ENCODE measurements around the gene PBX4. TPM values are rescaled to one million over a fixed set of nuclear protein-coding genes. Genes with fewer than 3 reads are reported as not detected.

The PBX4 gene
- total and polyA plus RNA-seq, 2 donors (not counting 3 experiments of a cell fraction or from before 2014, with no cell fraction given): not detected

DNA sequence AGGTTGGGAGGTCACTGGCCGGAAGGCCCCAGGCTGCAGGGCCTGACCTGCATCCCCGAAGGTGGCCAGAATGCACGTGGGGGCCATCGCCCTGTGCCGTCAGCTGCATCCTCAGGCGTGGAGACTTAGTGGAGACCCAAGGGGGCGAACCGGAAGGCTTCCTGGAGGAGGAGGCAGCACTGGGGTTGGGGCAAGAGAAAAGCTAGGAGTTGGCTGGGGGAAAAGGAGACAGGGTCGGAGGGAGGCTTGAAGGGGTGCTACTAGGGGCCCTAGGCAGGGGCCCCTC is 91.2 kb downstream of the PBX4 start:
- Histone ChIP-seq H3K79me2 (ENCODE audit: control insufficient read depth, insufficient read depth, low read length) (no peaks in the 10 kb centered on the region), H3K9me1 (replicated peaks; ENCODE audit: control insufficient read depth, extremely low read depth, insufficient read depth, low read length) (no peaks in the 10 kb centered on the region), H3K27me3 (ENCODE audit: control insufficient read depth in 2 of 2, insufficient read depth in 2 of 2, low read length in 2 of 2) (no peaks in the 10 kb centered on the region), H4K20me1 (replicated peaks; ENCODE audit: control insufficient read depth, extremely low read depth, insufficient read depth, low read length) (no peaks in the 10 kb centered on the region), H3K27ac (ENCODE audit: insufficient read depth, low read depth, low read length) (no peak overlapping the region), H2AFZ (ENCODE audit: low read depth, low read length) (no peak overlapping the region), H3K4me2 (ENCODE audit: insufficient read depth, low read length) (no peak overlapping the region), H3K4me3 (replicated peaks in 1 of 3; ENCODE audit: insufficient read depth in 1 of 3, low read depth in 1 of 3, low read length in 3 of 3) (no peak overlapping the region), H3K36me3 (ENCODE audit: control insufficient read depth in 2 of 2, extremely low read depth in 1 of 2, insufficient read depth in 2 of 2, low read length in 2 of 2) (no peaks in the 10 kb centered on the region), H3K4me1 (ENCODE audit: control insufficient read depth, extremely low read depth, insufficient read depth, low read length) (no peaks in the 10 kb centered on the region), H3K9me3 (replicated peaks; ENCODE audit: control insufficient read depth, insufficient read depth, low read length) (no peaks in the 10 kb centered on the region), H3K9ac (replicated peaks; ENCODE audit: extremely low read depth, insufficient read depth, low read length) (no peak overlapping the region)
- ChIA-PET POLR2A (no interaction called here), CTCF (no interaction called here)
- BruUV-seq (replicated peaks): no TSS peak
- DNase-seq (ENCODE audit: low read depth, low spot score) (no peak), FAIRE-seq (no peak)
- intact Hi-C loops (cut with micrococcal nuclease): no loop called here
- dilution Hi-C loops (cut with MboI; ENCODE audit: extremely low pct_ligation_motif_present, low sequenced_read_pairs): no loop called here
- TF ChIP-seq, protein P1, sequence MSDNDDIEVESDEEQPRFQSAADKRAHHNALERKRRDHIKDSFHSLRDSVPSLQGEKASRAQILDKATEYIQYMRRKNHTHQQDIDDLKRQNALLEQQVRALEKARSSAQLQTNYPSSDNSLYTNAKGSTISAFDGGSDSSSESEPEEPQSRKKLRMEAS (IDR thresholded peaks at IDR 0.05; ENCODE audit: insufficient read depth, insufficient read length): no peak
- TF ChIP-seq, protein P2, sequence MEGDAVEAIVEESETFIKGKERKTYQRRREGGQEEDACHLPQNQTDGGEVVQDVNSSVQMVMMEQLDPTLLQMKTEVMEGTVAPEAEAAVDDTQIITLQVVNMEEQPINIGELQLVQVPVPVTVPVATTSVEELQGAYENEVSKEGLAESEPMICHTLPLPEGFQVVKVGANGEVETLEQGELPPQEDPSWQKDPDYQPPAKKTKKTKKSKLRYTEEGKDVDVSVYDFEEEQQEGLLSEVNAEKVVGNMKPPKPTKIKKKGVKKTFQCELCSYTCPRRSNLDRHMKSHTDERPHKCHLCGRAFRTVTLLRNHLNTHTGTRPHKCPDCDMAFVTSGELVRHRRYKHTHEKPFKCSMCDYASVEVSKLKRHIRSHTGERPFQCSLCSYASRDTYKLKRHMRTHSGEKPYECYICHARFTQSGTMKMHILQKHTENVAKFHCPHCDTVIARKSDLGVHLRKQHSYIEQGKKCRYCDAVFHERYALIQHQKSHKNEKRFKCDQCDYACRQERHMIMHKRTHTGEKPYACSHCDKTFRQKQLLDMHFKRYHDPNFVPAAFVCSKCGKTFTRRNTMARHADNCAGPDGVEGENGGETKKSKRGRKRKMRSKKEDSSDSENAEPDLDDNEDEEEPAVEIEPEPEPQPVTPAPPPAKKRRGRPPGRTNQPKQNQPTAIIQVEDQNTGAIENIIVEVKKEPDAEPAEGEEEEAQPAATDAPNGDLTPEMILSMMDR (IDR thresholded peaks at IDR 0.05; ENCODE audit: extremely low read depth in 1 of 2, insufficient read depth in 1 of 2, low read depth in 1 of 2, low read length in 2 of 2): no peak
- no peak for TF ChIP-seq POLR2A (IDR thresholded peaks at IDR 0.05; ENCODE audit: low read depth, low read length)
- no peak for TF ChIP-seq EZH2 (IDR thresholded peaks at IDR 0.05; ENCODE audit: borderline replicate concordance, low read depth, low read length, severe bottlenecking)
- no peak for TF ChIP-seq JUN (IDR thresholded peaks at IDR 0.05; ENCODE audit: borderline replicate concordance, insufficient read depth, insufficient read length, low read depth)

DNA sequence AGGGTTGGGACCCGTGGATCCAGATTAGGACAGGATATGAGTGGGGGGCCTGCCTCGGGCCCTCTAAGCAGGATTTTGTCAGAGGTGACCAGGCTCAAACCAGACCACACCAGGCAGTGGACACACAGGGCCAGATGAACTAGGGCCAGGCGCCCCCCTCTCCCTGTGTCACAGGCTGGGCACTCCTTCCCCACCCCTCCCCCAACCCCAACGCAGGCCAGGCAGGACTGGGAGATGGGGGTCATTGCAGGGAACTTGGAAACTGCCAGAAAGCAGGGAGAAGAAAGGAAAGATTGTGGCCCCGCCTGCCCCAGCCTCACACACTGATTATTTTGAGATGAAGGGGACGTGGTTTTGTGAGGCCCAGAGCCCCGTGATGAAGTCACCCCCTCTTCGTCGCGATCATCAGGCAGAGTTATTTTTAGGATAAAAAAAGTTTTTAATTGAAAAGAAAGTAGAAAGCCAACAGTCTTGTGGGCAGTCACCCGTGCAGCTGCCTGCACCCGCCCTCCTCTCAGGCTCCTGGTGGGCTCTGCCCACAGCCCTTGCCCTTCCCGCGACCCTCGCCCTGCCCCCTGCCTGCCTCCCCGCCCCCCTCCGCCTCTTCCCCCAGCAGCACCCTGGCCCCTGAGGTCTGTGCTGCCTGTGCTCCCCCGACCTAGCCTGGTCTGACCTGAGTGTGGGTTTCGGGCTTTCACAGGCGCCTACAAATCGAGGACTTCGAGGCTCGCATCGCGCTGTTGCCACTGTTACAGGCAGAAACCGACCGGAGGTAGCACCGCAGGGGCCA is 91.7 kb downstream of the PBX4 start:
- no peaks in the 10 kb centered on the region for H3K36me3 ChIP-seq (ENCODE audit: control insufficient read depth in 2 of 2, extremely low read depth in 1 of 2, insufficient read depth in 2 of 2, low read length in 2 of 2)
- no peak overlapping the region for H3K4me3 ChIP-seq (replicated peaks in 1 of 3; ENCODE audit: insufficient read depth in 1 of 3, low read depth in 1 of 3, low read length in 3 of 3)
- no peaks in the 10 kb centered on the region for H4K20me1 ChIP-seq (replicated peaks; ENCODE audit: control insufficient read depth, extremely low read depth, insufficient read depth, low read length)
- H3K9me1 ChIP-seq (replicated peaks; ENCODE audit: control insufficient read depth, extremely low read depth, insufficient read depth, low read length): no peaks in the 10 kb centered on the region
- intact Hi-C loops (cut with micrococcal nuclease) (no loop called here), dilution Hi-C loops (cut with MboI; ENCODE audit: extremely low pct_ligation_motif_present, low sequenced_read_pairs) (no loop called here)
- ChIA-PET POLR2A (no interaction called here), CTCF (no interaction called here)
- DNase-seq (ENCODE audit: low read depth, low spot score) (no peak), FAIRE-seq (no peak)
- no peaks in the 10 kb centered on the region for H3K9me3 ChIP-seq (replicated peaks; ENCODE audit: control insufficient read depth, insufficient read depth, low read length)
- H3K27ac ChIP-seq (ENCODE audit: insufficient read depth, low read depth, low read length): no peak overlapping the region
- no peaks in the 10 kb centered on the region for H3K27me3 ChIP-seq (ENCODE audit: control insufficient read depth in 2 of 2, insufficient read depth in 2 of 2, low read length in 2 of 2)
- no peak overlapping the region for H3K9ac ChIP-seq (replicated peaks; ENCODE audit: extremely low read depth, insufficient read depth, low read length)
- no peaks in the 10 kb centered on the region for H3K4me1 ChIP-seq (ENCODE audit: control insufficient read depth, extremely low read depth, insufficient read depth, low read length)
- no TSS peak for BruUV-seq (replicated peaks)
- no peak overlapping the region for H2AFZ ChIP-seq (ENCODE audit: low read depth, low read length)
- H3K4me2 ChIP-seq (ENCODE audit: insufficient read depth, low read length): no peak overlapping the region
- no peak for TF ChIP-seq GATA2 (IDR thresholded peaks at IDR 0.05; ENCODE audit: insufficient read depth, insufficient read length, low read depth, low read length)
- no peak for TF ChIP-seq JUN (IDR thresholded peaks at IDR 0.05; ENCODE audit: borderline replicate concordance, insufficient read depth, insufficient read length, low read depth)
- TF ChIP-seq, protein P2 (IDR thresholded peaks at IDR 0.05; ENCODE audit: extremely low read depth in 1 of 2, insufficient read depth in 1 of 2, low read depth in 1 of 2, low read length in 2 of 2): no peak
- TF ChIP-seq, protein P1 (IDR thresholded peaks at IDR 0.05; ENCODE audit: insufficient read depth, insufficient read length): no peak
- no peak for TF ChIP-seq MYC (IDR thresholded peaks at IDR 0.05; ENCODE audit: low read depth, low read length)
- TF ChIP-seq EZH2 (IDR thresholded peaks at IDR 0.05; ENCODE audit: borderline replicate concordance, low read depth, low read length, severe bottlenecking): no peak
- no peak for TF ChIP-seq POLR2A (IDR thresholded peaks at IDR 0.05; ENCODE audit: low read depth, low read length)
- no peak for TF ChIP-seq FOS (IDR thresholded peaks at IDR 0.05; ENCODE audit: borderline replicate concordance, insufficient read depth, low read length)
- no peak for TF ChIP-seq POLR2AphosphoS5 (IDR thresholded peaks at IDR 0.05; ENCODE audit: insufficient read depth, low read depth, low read length)
- H3K79me2 ChIP-seq (ENCODE audit: control insufficient read depth, insufficient read depth, low read length): no peaks in the 10 kb centered on the region
